Trophoblast cell (in vitro differentiated cells and primary cell): ENCODE measurements around the gene MSANTD1.

Source experiments
- DNase-seq, 2 donors: peaks; one replicate each; pipeline ENCODE4 v3.0.0-alpha.2; 2016
- H2AFZ ChIP-seq: 2 replicates; pipeline ENCODE4 v1.6.1; 2013; ENCODE audit warnings: low read length, moderate library complexity, mild to moderate bottlenecking; ENCODE audit not compliant: insufficient read depth, poor library complexity
- H2AK5ac ChIP-seq: 2 replicates; pipeline ENCODE4 v1.6.1; 2013; ENCODE audit warnings: mild to moderate bottlenecking, low read length
- H2BK120ac ChIP-seq: 2 replicates; pipeline ENCODE4 v1.6.1; 2013; ENCODE audit warnings: low read length, mild to moderate bottlenecking, moderate library complexity; ENCODE audit not compliant: insufficient read depth, poor library complexity
- H2BK12ac ChIP-seq: 2 replicates; pipeline ENCODE4 v1.6.1; 2013; ENCODE audit warnings: mild to moderate bottlenecking, low read length, moderate library complexity
- H2BK5ac ChIP-seq: 2 replicates; pipeline ENCODE4 v1.6.1; 2013; ENCODE audit warnings: low read length, low read depth, moderate library complexity, mild to moderate bottlenecking; ENCODE audit not compliant: poor library complexity
- H3K14ac ChIP-seq: 2 replicates; pipeline ENCODE4 v1.6.1; 2013; ENCODE audit warnings: mild to moderate bottlenecking, low read length
- H3K18ac ChIP-seq: 2 replicates; pipeline ENCODE4 v1.6.1; 2013; ENCODE audit warnings: mild to moderate bottlenecking, low read length
- H3K23ac ChIP-seq: 2 replicates; pipeline ENCODE4 v1.6.1; 2013; ENCODE audit warnings: low read length
- H3K27ac ChIP-seq: 2 replicates; pipeline ENCODE4 v1.5.1; 2013; ENCODE audit warnings: low read depth, mild to moderate bottlenecking, inconsistent platforms, low read length, moderate library complexity
- H3K27me3 ChIP-seq: 2 replicates; pipeline ENCODE4 v1.6.1; 2013; ENCODE audit warnings: inconsistent platforms, mild to moderate bottlenecking, low read length, moderate library complexity; ENCODE audit not compliant: insufficient read depth
- H3K36me3 ChIP-seq, 2 experiments: 1 replicate in 1 of 2; 2 replicates in 1 of 2; pipeline ENCODE4 v1.6.1; 2013; ENCODE audit warnings: low read length in 2 of 2, mild to moderate bottlenecking in 2 of 2, moderate library complexity in 1 of 2; ENCODE audit not compliant: insufficient read depth in 2 of 2, control insufficient read depth in 1 of 2
- H3K4ac ChIP-seq: 2 replicates; pipeline ENCODE4 v1.6.1; 2013; ENCODE audit warnings: low read depth, mild to moderate bottlenecking, low read length, moderate library complexity
- H3K4me1 ChIP-seq, 2 experiments: 1 replicate in 1 of 2; 2 replicates in 1 of 2; pipeline ENCODE4 v1.6.1; 2013; ENCODE audit warnings: low read length in 2 of 2, mild to moderate bottlenecking in 2 of 2, moderate library complexity in 1 of 2; ENCODE audit not compliant: insufficient read depth in 2 of 2, control insufficient read depth in 1 of 2
- H3K4me2 ChIP-seq: 2 replicates; pipeline ENCODE4 v1.6.1; 2013; ENCODE audit warnings: inconsistent platforms, mild to moderate bottlenecking, low read length, moderate library complexity
- H3K4me3 ChIP-seq: 2 replicates; pipeline ENCODE4 v1.5.1; 2013; ENCODE audit warnings: mild to moderate bottlenecking, low read depth, low read length, inconsistent platforms
- H3K79me1 ChIP-seq: one replicate; pipeline ENCODE4 v1.6.1; 2013; ENCODE audit warnings: low read length
- H3K79me2 ChIP-seq: 2 replicates; pipeline ENCODE4 v1.6.1; 2013; ENCODE audit warnings: low read length, mild to moderate bottlenecking; ENCODE audit not compliant: control insufficient read depth, insufficient read depth, poor library complexity
- H3K9ac ChIP-seq: 2 replicates; pipeline ENCODE4 v1.6.1; 2013; ENCODE audit warnings: mild to moderate bottlenecking, low read length
- H3K9me3 ChIP-seq: 2 replicates; pipeline ENCODE4 v1.6.1; 2013; ENCODE audit warnings: low read depth, mild to moderate bottlenecking, control low read depth, inconsistent platforms, low read length; ENCODE audit not compliant: insufficient read depth
- H4K12ac ChIP-seq: 2 replicates; pipeline ENCODE4 v1.6.1; 2013; ENCODE audit warnings: low read depth, mild to moderate bottlenecking, low read length, moderate library complexity
- H4K8ac ChIP-seq: 2 replicates; pipeline ENCODE4 v1.6.1; 2013; ENCODE audit warnings: low read depth, mild to moderate bottlenecking, low read length, moderate library complexity
- H4K91ac ChIP-seq: one replicate; pipeline ENCODE4 v1.6.1; 2013; ENCODE audit warnings: low read depth, mild to moderate bottlenecking, low read length, moderate library complexity
- WGBS: extraction: QIAGEN DNeasy Blood & Tissue Kit; methylation state at CpG from one replicate; pipeline ENCODE4 v1.1.7; 2013; ENCODE audit warnings: missing lambda C conversion rate; ENCODE audit not compliant: insufficient read length, insufficient coverage; ENCODE audit errors: extremely low coverage; 5-methylcytosine and 5-hydroxymethylcytosine counted together

MSANTD1 gene

GRCh38 chr4:3231471-3231870 is 17.5 kb upstream of the MSANTD1 start:
- WGBS: no CpG with 5 or more reads among the region's 9 CpGs
- no peak for DNase-seq
- H2BK5ac ChIP-seq: no peak overlapping the region
- no peak overlapping the region for H2BK120ac ChIP-seq
- H3K18ac ChIP-seq: no peak overlapping the region
- H3K4me2 ChIP-seq: no peak overlapping the region
- no peaks in the 10 kb centered on the region for H3K27me3 ChIP-seq
- no peak overlapping the region for H3K14ac ChIP-seq
- H3K79me2 ChIP-seq: no peaks in the 10 kb centered on the region
- no peak overlapping the region for H2AFZ ChIP-seq
- H3K9ac ChIP-seq: no peak overlapping the region
- no peak overlapping the region for H2AK5ac ChIP-seq
- no peak overlapping the region for H3K23ac ChIP-seq
- H4K91ac ChIP-seq: no peak overlapping the region
- no peak overlapping the region for H4K12ac ChIP-seq
- H4K8ac ChIP-seq: no peak overlapping the region
- H3K9me3 ChIP-seq: peaks cover 8% of the 10 kb centered on the region
- no peaks in the 10 kb centered on the region for H3K4me1 ChIP-seq
- H3K27ac ChIP-seq: no peak overlapping the region
- no peak overlapping the region for H3K4ac ChIP-seq
- H2BK12ac ChIP-seq: no peak overlapping the region
- H3K4me3 ChIP-seq: no peak overlapping the region
- H3K79me1 ChIP-seq: no peaks in the 10 kb centered on the region
- peaks cover 82 to 89% of the 10 kb centered on the region in 2 experiments for H3K36me3 ChIP-seq

GRCh38 chr4:3232001-3232400 is 17.0 kb upstream of the MSANTD1 start:
- H3K18ac ChIP-seq: no peak overlapping the region
- H3K4me1 ChIP-seq: no peaks in the 10 kb centered on the region
- H2AFZ ChIP-seq: no peak overlapping the region
- H4K12ac ChIP-seq: no peak overlapping the region
- no peak overlapping the region for H3K4me2 ChIP-seq
- H3K9me3 ChIP-seq: peaks cover 8% of the 10 kb centered on the region
- H3K79me2 ChIP-seq: no peaks in the 10 kb centered on the region
- H2BK12ac ChIP-seq: no peak overlapping the region
- no peak overlapping the region for H2AK5ac ChIP-seq
- H3K23ac ChIP-seq: no peak overlapping the region
- no peak overlapping the region for H3K9ac ChIP-seq
- H4K91ac ChIP-seq: no peak overlapping the region
- no peak overlapping the region for H2BK120ac ChIP-seq
- H3K27ac ChIP-seq: no peak overlapping the region
- peaks cover 84 to 88% of the 10 kb centered on the region in 2 experiments for H3K36me3 ChIP-seq
- no peaks in the 10 kb centered on the region for H3K79me1 ChIP-seq
- H3K4ac ChIP-seq: no peak overlapping the region
- no peak overlapping the region for H3K4me3 ChIP-seq
- no peaks in the 10 kb centered on the region for H3K27me3 ChIP-seq
- no peak overlapping the region for H3K14ac ChIP-seq
- no CpG with 5 or more reads among the region's 16 CpGs for WGBS
- H2BK5ac ChIP-seq: no peak overlapping the region
- no peak for DNase-seq
- H4K8ac ChIP-seq: no peak overlapping the region

- H3K4me3 ChIP-seq: no peak overlapping the region
- H4K12ac ChIP-seq: no peak overlapping the region
- no peak overlapping the region for H2BK120ac ChIP-seq
- peaks cover 8% of the 10 kb centered on the region for H3K9me3 ChIP-seq
- H3K36me3 ChIP-seq: peaks cover 87 to 92% of the 10 kb centered on the region in 2 experiments
- no peak overlapping the region for H2BK5ac ChIP-seq
- H3K4me1 ChIP-seq: no peaks in the 10 kb centered on the region
- H3K23ac ChIP-seq: no peak overlapping the region
- H3K4ac ChIP-seq: no peak overlapping the region
- H2BK12ac ChIP-seq: no peak overlapping the region
- H3K9ac ChIP-seq: no peak overlapping the region
- H4K8ac ChIP-seq: no peak overlapping the region
- H3K14ac ChIP-seq: no peak overlapping the region
- no peak overlapping the region for H2AFZ ChIP-seq
- no peak overlapping the region for H2AK5ac ChIP-seq
- no CpG with 5 or more reads among the region's 15 CpGs for WGBS
- H3K4me2 ChIP-seq: no peak overlapping the region
- no peak overlapping the region for H3K27ac ChIP-seq
- no peak overlapping the region for H4K91ac ChIP-seq
- no peaks in the 10 kb centered on the region for H3K79me1 ChIP-seq
- no peak overlapping the region for H3K18ac ChIP-seq
- H3K27me3 ChIP-seq: no peaks in the 10 kb centered on the region
- DNase-seq: no peak
- H3K79me2 ChIP-seq: no peaks in the 10 kb centered on the region
Measured at GRCh38 chr4:3232871-3233271, 16.1 kb upstream of the MSANTD1 start.

- no peak overlapping the region for H3K18ac ChIP-seq
- no peak overlapping the region for H3K4ac ChIP-seq
- no peaks in the 10 kb centered on the region for H3K79me2 ChIP-seq
- H2AFZ ChIP-seq: no peak overlapping the region
- no peak overlapping the region for H2AK5ac ChIP-seq
- no peak for DNase-seq
- H3K27ac ChIP-seq: no peak overlapping the region
- H4K8ac ChIP-seq: no peak overlapping the region
- H3K27me3 ChIP-seq: no peaks in the 10 kb centered on the region
- H4K91ac ChIP-seq: no peak overlapping the region
- H3K4me2 ChIP-seq: no peak overlapping the region
- no peak overlapping the region for H3K4me3 ChIP-seq
- no peaks in the 10 kb centered on the region for H3K79me1 ChIP-seq
- peaks cover 8% of the 10 kb centered on the region for H3K9me3 ChIP-seq
- H3K4me1 ChIP-seq: no peaks in the 10 kb centered on the region
- peaks cover 86 to 92% of the 10 kb centered on the region in 2 experiments for H3K36me3 ChIP-seq
- WGBS: no CpG with 5 or more reads among the region's 21 CpGs
- no peak overlapping the region for H3K23ac ChIP-seq
- no peak overlapping the region for H3K9ac ChIP-seq
- H2BK120ac ChIP-seq: no peak overlapping the region
- no peak overlapping the region for H2BK12ac ChIP-seq
- H2BK5ac ChIP-seq: no peak overlapping the region
- H3K14ac ChIP-seq: no peak overlapping the region
- no peak overlapping the region for H4K12ac ChIP-seq
Measured at GRCh38 chr4:3233391-3234071, 15.4 kb upstream of the MSANTD1 start.
